HFFc6 (cell line): ENCODE results near the gene PRPF6. TPM values are rescaled to one million over a fixed set of nuclear protein-coding genes. Genes with fewer than 3 reads are reported as not detected.

Source experiments
- DNase-seq: peaks from one replicate; pipeline ENCODE4 v3.0.0-alpha.2; 2018
- H3K27ac Mint-ChIP-seq: 2 replicates; pipeline ENCODE4 v1.8.0; 2020; ENCODE audit warnings: mild to moderate bottlenecking, mixed read lengths
- H3K27me3 Mint-ChIP-seq: 2 replicates; pipeline ENCODE4 v1.8.0; 2021; ENCODE audit warnings: mild to moderate bottlenecking, moderate library complexity, mixed read lengths; ENCODE audit not compliant: insufficient read depth
- H3K36me3 Mint-ChIP-seq: 2 replicates; pipeline ENCODE4 v1.8.0; 2021; ENCODE audit warnings: low read depth, mixed read lengths
- H3K4me1 Mint-ChIP-seq: 2 replicates; pipeline ENCODE4 v1.8.0; 2020; ENCODE audit warnings: low read depth, mixed read lengths
- H3K4me3 Mint-ChIP-seq: 2 replicates; pipeline ENCODE4 v1.8.0; 2020; ENCODE audit warnings: mild to moderate bottlenecking, moderate library complexity, mixed read lengths
- H3K9me3 Mint-ChIP-seq: 2 replicates; pipeline ENCODE4 v1.8.0; 2020; ENCODE audit warnings: mild to moderate bottlenecking, mixed read lengths
- CTCF ChIP-seq: fragments of 200-600 bp; sonication (generic); IDR thresholded peaks from 2 replicates; pipeline ENCODE4 v1.5.0; 2021; ENCODE audit warnings: antibody characterized with exemption, mild to moderate bottlenecking
- total RNA-seq, 6 experiments: library from RNA; stranded (reverse); fragmentation: NEBNext Ultra II Directional; extraction: Animal tissue kit (Norgen Biotek cat#: 25700); gene quantifications; 2 replicates in 1 of 6; 3 replicates in 5 of 6; pipeline ENCODE4 v1.2.3, GENCODE V29; 2021

Gene PRPF6
- total RNA-seq, 6 experiments from 2014 or later = 70.7 to 73.2 (median 72.9) TPM

GRCh38 chr20:64021124-64021975 is 40.4 kb downstream of the PRPF6 start:
- TF ChIP-seq CTCF = no peak
- Mint-ChIP-seq H3K27me3 (peaks cover 2% of the 10 kb centered on the region), H3K9me3 (no peaks in the 10 kb centered on the region), H3K36me3 (peaks cover 24% of the 10 kb centered on the region), H3K27ac (no peak overlapping the region), H3K4me3 (no peak overlapping the region), H3K4me1 (no peaks in the 10 kb centered on the region; the same call in 1 of the 2 replicates)
- DNase-seq = no peak

- DNase-seq = no peak
- H3K36me3 Mint-ChIP-seq = peaks cover 26% of the 10 kb centered on the region
- no peak overlapping the region for H3K27ac Mint-ChIP-seq
- no peaks in the 10 kb centered on the region; the same call in 1 of the 2 replicates for H3K4me1 Mint-ChIP-seq
- no peak for TF ChIP-seq CTCF
- H3K27me3 Mint-ChIP-seq = peaks cover 2% of the 10 kb centered on the region
- H3K4me3 Mint-ChIP-seq = no peak overlapping the region
- no peaks in the 10 kb centered on the region for H3K9me3 Mint-ChIP-seq
These were observed 41.9 kb downstream of the PRPF6 start for GRCh38 chr20:64022671-64023360.

DNA sequence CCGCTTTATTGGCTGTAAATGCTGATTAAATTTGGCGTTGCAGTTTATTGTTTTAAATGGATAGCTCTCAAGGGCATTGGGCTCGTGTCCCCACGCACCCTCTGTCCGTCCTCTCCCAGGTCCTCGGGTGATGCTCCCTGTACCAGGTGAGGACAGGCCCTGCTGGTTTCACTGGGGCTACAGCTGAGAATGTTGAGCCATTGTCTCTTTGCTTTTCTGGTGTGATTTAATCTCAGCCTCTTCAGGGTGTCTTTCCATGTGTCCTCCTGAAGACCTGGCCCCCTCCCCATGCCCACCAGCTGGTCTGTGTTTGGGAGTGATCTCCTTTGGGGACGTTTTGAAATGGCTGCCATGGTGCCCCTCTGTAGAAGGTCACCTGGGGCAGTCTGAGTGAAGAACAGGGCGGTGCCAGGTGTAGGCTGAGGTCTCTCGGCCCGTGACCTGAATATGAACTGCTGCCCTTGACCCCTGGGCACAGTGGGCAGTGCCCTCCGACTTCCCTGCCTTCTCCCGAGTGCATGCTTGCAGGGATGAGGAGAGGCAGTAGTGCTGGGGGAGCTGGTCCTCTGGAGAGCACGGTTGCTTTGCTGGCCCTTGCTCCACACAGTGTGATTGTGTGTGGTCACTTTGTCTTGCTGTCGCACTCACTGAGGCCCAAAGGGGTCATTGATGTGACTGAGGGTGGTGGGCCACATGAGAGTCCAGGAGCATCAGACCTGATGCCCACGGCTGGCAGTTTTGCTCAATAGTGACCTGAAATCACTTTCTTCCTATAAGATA is 42.6 kb downstream of the PRPF6 start:
- DNase-seq = no peak
- Mint-ChIP-seq H3K36me3 (peaks cover 25% of the 10 kb centered on the region), H3K27ac (no peak overlapping the region), H3K27me3 (peaks cover 2% of the 10 kb centered on the region), H3K4me3 (no peak overlapping the region), H3K4me1 (no peaks in the 10 kb centered on the region; the same call in 1 of the 2 replicates), H3K9me3 (no peaks in the 10 kb centered on the region)
- TF ChIP-seq CTCF = no peak

DNA sequence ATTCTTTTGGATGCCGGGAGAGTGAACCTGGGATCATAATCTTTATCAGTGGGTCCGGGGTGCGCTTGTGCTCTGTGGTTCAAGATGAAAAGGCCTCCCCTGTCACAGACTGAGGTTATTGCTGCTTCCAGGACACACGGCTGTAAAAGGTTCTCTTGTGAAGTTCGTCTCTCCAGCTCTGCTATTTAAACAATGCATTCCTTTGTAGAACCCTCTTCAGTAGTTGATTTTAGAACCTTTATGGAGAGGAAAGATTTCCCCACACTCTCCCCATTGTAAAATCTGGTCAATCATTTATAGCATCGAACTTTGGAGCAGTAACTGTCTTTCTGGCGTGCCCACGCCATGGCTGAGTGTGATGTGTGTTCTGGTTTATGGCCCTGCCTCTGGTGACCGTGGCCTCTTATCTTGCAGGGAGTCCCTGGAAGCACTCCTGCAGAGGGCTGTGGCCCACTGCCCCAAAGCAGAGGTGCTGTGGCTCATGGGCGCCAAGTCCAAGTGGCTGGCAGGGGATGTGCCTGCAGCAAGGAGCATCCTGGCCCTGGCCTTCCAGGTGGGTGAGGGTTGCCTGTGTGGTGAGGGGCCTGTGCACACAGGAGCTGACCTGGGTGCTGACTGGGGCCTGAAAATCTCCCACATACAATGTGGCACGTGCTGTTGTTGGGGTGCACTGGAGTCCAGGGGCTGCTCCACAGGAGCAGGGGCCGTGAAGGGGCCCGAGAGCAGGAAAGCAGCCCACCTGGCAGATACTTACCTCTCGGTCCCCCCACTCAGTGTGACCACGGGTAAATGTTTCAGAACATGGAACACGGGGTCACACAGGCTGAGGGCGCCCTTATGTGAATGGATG is 43.4 kb downstream of the PRPF6 start:
- no peak for DNase-seq
- H3K4me3 Mint-ChIP-seq = no peak overlapping the region
- H3K9me3 Mint-ChIP-seq = no peaks in the 10 kb centered on the region
- H3K27ac Mint-ChIP-seq = no peak overlapping the region
- H3K4me1 Mint-ChIP-seq = no peaks in the 10 kb centered on the region; the same call in 1 of the 2 replicates
- peaks cover 27% of the 10 kb centered on the region for H3K36me3 Mint-ChIP-seq
- H3K27me3 Mint-ChIP-seq = no peaks in the 10 kb centered on the region; the same call in 1 of the 2 replicates
- no peak for TF ChIP-seq CTCF
